Mesenchymal stem cell (in vitro differentiated cells and primary cell): ENCODE measurements around the gene DQX1.

ENCODE experiments used
- DNase-seq: peaks from one replicate; pipeline ENCODE4 v3.0.0-alpha.2; 2013
- H2AFZ ChIP-seq: one replicate; pipeline ENCODE4 v1.6.1; 2013; ENCODE audit warnings: low read depth, mild to moderate bottlenecking, control low read depth, inconsistent platforms, low read length, moderate library complexity
- H2AK5ac ChIP-seq: 2 replicates; pipeline ENCODE4 v1.6.1; 2013; ENCODE audit warnings: low read length, moderate library complexity, mild to moderate bottlenecking, inconsistent platforms; ENCODE audit not compliant: severe bottlenecking
- H2BK120ac ChIP-seq: one replicate; pipeline ENCODE4 v1.6.1; 2013; ENCODE audit warnings: low read depth, mild to moderate bottlenecking, inconsistent platforms, low read length, moderate library complexity
- H2BK12ac ChIP-seq, 2 experiments: one replicate each; pipeline ENCODE4 v1.6.1; 2013; ENCODE audit warnings: inconsistent platforms in 2 of 2, low read length in 2 of 2, mild to moderate bottlenecking in 2 of 2, moderate library complexity in 2 of 2, control low read depth in 1 of 2
- H2BK15ac ChIP-seq: one replicate; pipeline ENCODE4 v1.6.1; 2013; ENCODE audit warnings: mild to moderate bottlenecking, low read depth, inconsistent platforms; ENCODE audit not compliant: poor library complexity, severe bottlenecking
- H2BK5ac ChIP-seq: 2 replicates; pipeline ENCODE4 v1.6.1; 2013; ENCODE audit warnings: low read depth, mild to moderate bottlenecking, low read length, control low read depth, inconsistent platforms; ENCODE audit not compliant: poor library complexity, severe bottlenecking
- H3K14ac ChIP-seq, 2 experiments: one replicate each; pipeline ENCODE4 v1.6.1; 2013; ENCODE audit warnings: inconsistent platforms in 2 of 2, low read length in 2 of 2, control low read depth in 1 of 2, mild to moderate bottlenecking in 1 of 2, moderate library complexity in 1 of 2
- H3K18ac ChIP-seq, 2 experiments: one replicate each; pipeline ENCODE4 v1.6.1; 2013; ENCODE audit warnings: inconsistent platforms in 2 of 2, low read length in 2 of 2, control low read depth in 1 of 2, low read depth in 1 of 2, mild to moderate bottlenecking in 1 of 2
- H3K23ac ChIP-seq, 2 experiments: one replicate each; pipeline ENCODE4 v1.6.1; 2013; ENCODE audit warnings: inconsistent platforms in 2 of 2, low read length in 2 of 2, mild to moderate bottlenecking in 2 of 2, moderate library complexity in 2 of 2, control low read depth in 1 of 2
- H3K27ac ChIP-seq: 2 replicates; pipeline ENCODE4 v1.5.1; 2013; ENCODE audit warnings: mild to moderate bottlenecking, moderate library complexity, low read length, control low read depth, inconsistent platforms; ENCODE audit not compliant: poor library complexity, severe bottlenecking
- H3K27me3 ChIP-seq, 2 experiments: 2 replicates each; pipeline versions ENCODE4 v1.6.1 to v1.7.0; 2013; ENCODE audit warnings: low read length in 2 of 2, mild to moderate bottlenecking in 2 of 2, moderate library complexity in 2 of 2, control low read depth in 1 of 2, inconsistent platforms in 1 of 2; ENCODE audit not compliant: control insufficient read depth in 1 of 2, insufficient read depth in 1 of 2
- H3K36me3 ChIP-seq, 2 experiments: 2 replicates each; pipeline versions ENCODE4 v1.6.1 to v1.7.0; 2013; ENCODE audit warnings: low read length in 2 of 2, control low read depth in 1 of 2, inconsistent platforms in 1 of 2, low read depth in 1 of 2, mild to moderate bottlenecking in 1 of 2; ENCODE audit not compliant: insufficient read depth in 2 of 2, control insufficient read depth in 1 of 2
- H3K4ac ChIP-seq, 2 experiments: one replicate each; pipeline ENCODE4 v1.6.1; 2013; ENCODE audit warnings: inconsistent platforms in 2 of 2, low read length in 2 of 2, mild to moderate bottlenecking in 2 of 2, moderate library complexity in 2 of 2, control low read depth in 1 of 2, low read depth in 1 of 2
- H3K4me1 ChIP-seq: 2 replicates; pipeline ENCODE4 v1.6.1; 2013; ENCODE audit warnings: low read depth, low read length, control low read depth; ENCODE audit not compliant: control insufficient read depth, insufficient read depth
- H3K4me2 ChIP-seq: 2 replicates; pipeline ENCODE4 v1.6.1; 2013; ENCODE audit warnings: low read length, mild to moderate bottlenecking, inconsistent platforms; ENCODE audit not compliant: poor library complexity, severe bottlenecking
- H3K4me3 ChIP-seq, 2 experiments: 2 replicates each; pipeline versions ENCODE4 v1.5.1 to v1.7.0; 2013; ENCODE audit warnings: low read length in 2 of 2, mild to moderate bottlenecking in 2 of 2, control low read depth in 1 of 2, low read depth in 1 of 2; ENCODE audit not compliant: insufficient read depth in 1 of 2
- H3K79me1 ChIP-seq: replicated peaks from 2 replicates; pipeline ENCODE4 v1.6.1; 2013; ENCODE audit warnings: mild to moderate bottlenecking, control low read depth, low read length, inconsistent platforms; ENCODE audit not compliant: poor library complexity, severe bottlenecking
- H3K9ac ChIP-seq: 2 replicates; pipeline ENCODE4 v1.7.0; 2013; ENCODE audit warnings: mild to moderate bottlenecking, low read length, moderate library complexity
- H3K9me3 ChIP-seq: 2 replicates; pipeline ENCODE4 v1.7.0; 2013; ENCODE audit warnings: mild to moderate bottlenecking, low read length; ENCODE audit not compliant: control insufficient read depth
- H4K8ac ChIP-seq: one replicate; pipeline ENCODE4 v1.6.1; 2013; ENCODE audit warnings: inconsistent platforms, mild to moderate bottlenecking, low read length, moderate library complexity
- H4K91ac ChIP-seq: one replicate; pipeline ENCODE4 v1.6.1; 2013; ENCODE audit warnings: mild to moderate bottlenecking, low read length, inconsistent platforms
- WGBS: methylation state at CpG from one replicate; pipeline ENCODE4 v1.1.7; 2013; ENCODE audit warnings: mixed read lengths; 5-methylcytosine and 5-hydroxymethylcytosine counted together

The DQX1 gene

GRCh38 chr2:74498500-74499266 lies 27.3 kb downstream of the DQX1 start:
- no peak overlapping the region for H4K8ac ChIP-seq
- H3K9ac ChIP-seq: peak overlapping the region; percentile 77
- H2AK5ac ChIP-seq: no peak overlapping the region
- H3K18ac ChIP-seq: peak overlapping the region in 1 of 2 experiments; percentile 28
- peak overlapping the region in 1 of 2 experiments; percentile 99 for H3K23ac ChIP-seq
- peaks cover 0 to 55% of the 10 kb centered on the region in 2 experiments for H3K27me3 ChIP-seq
- peak; percentile 52 for DNase-seq
- H2AFZ ChIP-seq: no peak overlapping the region
- H3K4me2 ChIP-seq: peak overlapping the region; percentile 75
- under 1% methylated on average over 41 of the region's 41 CpGs for WGBS
- no peak overlapping the region for H2BK5ac ChIP-seq
- H3K9me3 ChIP-seq: no peaks in the 10 kb centered on the region
- H3K79me1 ChIP-seq: peaks cover 3% of the 10 kb centered on the region
- no peak overlapping the region for H2BK12ac ChIP-seq
- no peak overlapping the region for H2BK15ac ChIP-seq
- no peak overlapping the region for H4K91ac ChIP-seq
- peaks cover 1 to 10% of the 10 kb centered on the region in 2 experiments for H3K36me3 ChIP-seq
- no peak overlapping the region for H3K27ac ChIP-seq
- H3K14ac ChIP-seq: peak overlapping the region in 1 of 2 experiments; percentile 28
- no peak overlapping the region for H2BK120ac ChIP-seq
- H3K4ac ChIP-seq: no peak overlapping the region
- H3K4me1 ChIP-seq: peaks cover 43% of the 10 kb centered on the region
- peak overlapping the region; percentile 40 to 77 for H3K4me3 ChIP-seq

GRCh38 chr2:74497777-74498499 lies 28.1 kb downstream of the DQX1 start:
- Histone ChIP-seq H3K18ac (peak overlapping the region in 1 of 2 experiments; percentile 28), H2BK120ac (no peak overlapping the region)

GRCh38 chr2:74496997-74497776 lies 28.8 kb downstream of the DQX1 start:
- no peak overlapping the region for H3K27ac ChIP-seq
- no peak overlapping the region for H3K23ac ChIP-seq
- H3K4ac ChIP-seq: no peak overlapping the region
- H2AFZ ChIP-seq: no peak overlapping the region
- H3K18ac ChIP-seq: no peak overlapping the region
- H3K27me3 ChIP-seq: peaks cover 0 to 53% of the 10 kb centered on the region in 2 experiments
- no peak overlapping the region for H2BK120ac ChIP-seq
- no peak overlapping the region for H4K8ac ChIP-seq
- H3K4me2 ChIP-seq: no peak overlapping the region
- H3K36me3 ChIP-seq: peaks cover 16 to 25% of the 10 kb centered on the region in 2 experiments
- no peak overlapping the region for H4K91ac ChIP-seq
- H3K79me1 ChIP-seq: no peaks in the 10 kb centered on the region
- no peak overlapping the region for H2AK5ac ChIP-seq
- no peaks in the 10 kb centered on the region for H3K9me3 ChIP-seq
- H3K4me1 ChIP-seq: peaks cover 29% of the 10 kb centered on the region
- peak overlapping the region; percentile 77 for H3K9ac ChIP-seq
- no peak overlapping the region for H2BK15ac ChIP-seq
- no peak overlapping the region for H3K14ac ChIP-seq
- H2BK12ac ChIP-seq: no peak overlapping the region
- peak overlapping the region in 1 of 2 experiments; percentile 77 for H3K4me3 ChIP-seq
- WGBS: 73% methylated on average over 16 of the region's 19 CpGs
- DNase-seq: no peak
- no peak overlapping the region for H2BK5ac ChIP-seq

More at GRCh38 chr2:74497777-74498499, 28.1 kb downstream of the DQX1 start:
- Histone ChIP-seq H3K23ac (peak overlapping the region in 1 of 2 experiments; percentile 76), H3K4ac (no peak overlapping the region), H4K91ac (no peak overlapping the region), H3K4me2 (peak overlapping the region; percentile 75), H2BK12ac (no peak overlapping the region), H3K14ac (no peak overlapping the region), H3K9me3 (no peaks in the 10 kb centered on the region), H3K36me3 (peaks cover 8 to 17% of the 10 kb centered on the region in 2 experiments), H3K4me1 (peaks cover 36% of the 10 kb centered on the region), H2AFZ (no peak overlapping the region), H4K8ac (no peak overlapping the region), H3K27me3 (peaks cover 0 to 55% of the 10 kb centered on the region in 2 experiments), H2AK5ac (no peak overlapping the region), H2BK5ac (no peak overlapping the region), H2BK15ac (no peak overlapping the region), H3K27ac (no peak overlapping the region), H3K79me1 (peaks cover 2% of the 10 kb centered on the region), H3K4me3 (peak overlapping the region; percentile 20 to 77), H3K9ac (peak overlapping the region; percentile 77)
- WGBS: 4% methylated on average over 61 of the region's 61 CpGs
- peak; percentile 17 for DNase-seq
